HuH-7 (cell line): Measurements from ENCODE around the gene OGFOD3.

Experiments
- DNase-seq: peaks from one replicate; pipeline ENCODE4 v3.0.0; 2011; ENCODE audit warnings: low spot score

Gene OGFOD3

GRCh38 chr17:82405051-82405450, 13.3 kb downstream of the OGFOD3 start:
- no peak for DNase-seq

- DNase-seq = no peak
These were observed 14.4 kb downstream of the OGFOD3 start for GRCh38 chr17:82403662-82404660.

GRCh38 chr17:82402865-82403264, 15.5 kb downstream of the OGFOD3 start:
- peak; percentile 68 for DNase-seq

- no peak for DNase-seq
These were observed 17.6 kb downstream of the OGFOD3 start for GRCh38 chr17:82400830-82401229.

GRCh38 chr17:82400206-82400605, 18.2 kb downstream of the OGFOD3 start:
- no peak for DNase-seq

GRCh38 chr17:82399601-82400101, 18.7 kb downstream of the OGFOD3 start:
- DNase-seq = no peak

- DNase-seq = no peak
These were observed 19.3 kb downstream of the OGFOD3 start for GRCh38 chr17:82399041-82399441.

- no peak for DNase-seq
These were observed 20.7 kb downstream of the OGFOD3 start for GRCh38 chr17:82397449-82398335.

- DNase-seq = no peak
These were observed 21.6 kb downstream of the OGFOD3 start for GRCh38 chr17:82396601-82397435.

GRCh38 chr17:82394278-82394677, 24.1 kb downstream of the OGFOD3 start:
- no peak for DNase-seq

- no peak for DNase-seq
These were observed 25.4 kb downstream of the OGFOD3 start for GRCh38 chr17:82392941-82393340.

GRCh38 chr17:82392209-82392920, 26.0 kb downstream of the OGFOD3 start:
- DNase-seq = no peak

- DNase-seq = no peak
These were observed 26.8 kb downstream of the OGFOD3 start for GRCh38 chr17:82391496-82392066.

GRCh38 chr17:82390860-82391435, 27.4 kb downstream of the OGFOD3 start:
- no peak for DNase-seq

- DNase-seq = no peak
These were observed 28.1 kb downstream of the OGFOD3 start for GRCh38 chr17:82390015-82390859.

- no peak for DNase-seq
These were observed 29.0 kb downstream of the OGFOD3 start for GRCh38 chr17:82389379-82389778.

- no peak for DNase-seq
These were observed 29.5 kb downstream of the OGFOD3 start for GRCh38 chr17:82388922-82389283.

GRCh38 chr17:82388223-82388921, 30.0 kb downstream of the OGFOD3 start:
- no peak for DNase-seq

GRCh38 chr17:82387705-82388106, 30.7 kb downstream of the OGFOD3 start:
- no peak for DNase-seq
